22Rv1 (cell line): ENCODE measurements around the gene GTF2H3.

ENCODE experiments used
- ZFX ChIP-seq: fragments of 450-650 bp; IDR thresholded peaks from 2 replicates; pipeline ENCODE4 v1.6.1; 2017; ENCODE audit warnings: antibody characterized with exemption, borderline replicate concordance
- TF ChIP-seq, protein P1 (sequence below): fragments of 450-650 bp; IDR thresholded peaks from 2 replicates; pipeline ENCODE4 v1.5.1; 2017; ENCODE audit warnings: mild to moderate bottlenecking

DNA sequence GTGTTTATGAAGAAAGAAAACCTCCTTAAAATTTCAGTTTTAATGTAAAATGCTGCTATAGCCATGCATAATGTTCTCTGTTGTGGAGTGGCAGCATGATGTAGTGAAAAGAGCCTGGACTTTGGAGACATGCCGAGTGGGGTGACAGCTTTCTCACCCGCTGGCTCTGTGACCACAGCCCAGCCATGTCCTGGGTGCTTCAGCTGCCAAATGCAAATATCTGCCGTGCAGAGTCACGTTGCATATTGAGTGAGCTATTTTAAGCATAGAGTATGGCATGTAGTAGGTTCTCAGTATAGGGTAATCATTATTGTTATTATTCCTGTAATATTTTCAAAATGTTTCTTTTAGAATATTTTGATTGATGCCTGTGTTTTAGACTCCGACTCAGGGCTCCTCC, 21.8 kb downstream of the GTF2H3 start:
- TF ChIP-seq, protein P1, sequence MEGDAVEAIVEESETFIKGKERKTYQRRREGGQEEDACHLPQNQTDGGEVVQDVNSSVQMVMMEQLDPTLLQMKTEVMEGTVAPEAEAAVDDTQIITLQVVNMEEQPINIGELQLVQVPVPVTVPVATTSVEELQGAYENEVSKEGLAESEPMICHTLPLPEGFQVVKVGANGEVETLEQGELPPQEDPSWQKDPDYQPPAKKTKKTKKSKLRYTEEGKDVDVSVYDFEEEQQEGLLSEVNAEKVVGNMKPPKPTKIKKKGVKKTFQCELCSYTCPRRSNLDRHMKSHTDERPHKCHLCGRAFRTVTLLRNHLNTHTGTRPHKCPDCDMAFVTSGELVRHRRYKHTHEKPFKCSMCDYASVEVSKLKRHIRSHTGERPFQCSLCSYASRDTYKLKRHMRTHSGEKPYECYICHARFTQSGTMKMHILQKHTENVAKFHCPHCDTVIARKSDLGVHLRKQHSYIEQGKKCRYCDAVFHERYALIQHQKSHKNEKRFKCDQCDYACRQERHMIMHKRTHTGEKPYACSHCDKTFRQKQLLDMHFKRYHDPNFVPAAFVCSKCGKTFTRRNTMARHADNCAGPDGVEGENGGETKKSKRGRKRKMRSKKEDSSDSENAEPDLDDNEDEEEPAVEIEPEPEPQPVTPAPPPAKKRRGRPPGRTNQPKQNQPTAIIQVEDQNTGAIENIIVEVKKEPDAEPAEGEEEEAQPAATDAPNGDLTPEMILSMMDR = no peak
- no peak for TF ChIP-seq ZFX
